RPMI7951 (cell line): ENCODE data around the gene UBE3D. TPM values are rescaled to one million over a fixed set of nuclear protein-coding genes. Genes with fewer than 3 reads are reported as not detected.
"Not testable (repeated sequence)": the region's sequence is repeated elsewhere in the genome, so short reads cannot be mapped to it uniquely, and the experiment has no call there.

ENCODE experiments used
- DNase-seq: peaks from one replicate; pipeline ENCODE4 v3.0.0-alpha.2; 2012; ENCODE audit warnings: low read depth
- total RNA-seq: library from RNA; depleted of rRNA; stranded (reverse); fragments of >200 nt; shearing (Covaris generic); gene quantifications from 2 replicates; pipeline ENCODE4 v1.2.3, GENCODE V29; 2014

UBE3D gene
- total RNA-seq, 1 experiment from 2014 or later = 5.2 TPM

DNA sequence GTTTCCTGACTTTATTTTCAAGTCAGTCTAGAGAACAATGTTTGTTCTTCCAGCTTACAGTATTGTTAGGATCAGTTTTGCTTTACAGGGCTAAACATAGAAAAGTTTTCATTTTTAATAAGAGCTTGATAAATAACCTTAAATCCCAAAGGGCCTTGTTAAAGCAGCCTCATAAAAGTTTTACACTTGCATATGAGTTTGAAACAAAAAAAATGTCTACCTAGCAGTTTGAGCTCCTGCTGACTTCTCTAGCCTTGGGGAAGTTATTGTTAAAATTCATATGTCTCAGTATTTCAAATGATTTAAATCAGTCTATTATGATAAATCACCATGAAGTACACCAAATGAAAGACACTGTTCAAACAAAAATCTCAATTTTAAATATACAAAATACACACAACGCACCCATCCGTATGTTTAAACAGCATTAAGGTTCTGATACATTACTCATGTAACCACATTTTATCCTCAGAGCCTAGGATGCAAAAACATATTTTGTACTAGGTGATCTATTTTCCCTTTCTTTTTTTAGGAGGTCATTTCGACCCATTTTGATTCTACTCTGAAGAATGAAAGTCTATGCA, 87.2 kb downstream of the UBE3D start:
- no peak for DNase-seq

DNA sequence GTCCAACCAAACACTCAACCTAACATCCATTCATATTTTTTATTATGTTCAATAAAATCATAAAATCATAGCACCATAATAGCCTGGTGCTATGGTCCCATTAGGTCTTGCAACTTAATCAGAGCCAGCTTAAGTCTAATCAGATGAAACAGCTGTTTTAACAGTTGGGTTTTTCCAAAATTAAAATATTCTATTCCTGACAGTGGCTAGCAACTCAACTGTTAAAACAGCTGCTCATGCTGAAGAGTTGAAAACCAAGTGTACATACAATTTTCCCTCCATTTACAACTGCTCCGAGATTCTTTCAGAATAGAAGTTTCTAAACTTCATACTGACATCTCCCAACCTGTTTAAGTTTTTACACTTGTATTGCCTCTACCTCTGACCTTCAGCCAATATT, 89.5 kb downstream of the UBE3D start:
- DNase-seq = no peak

- DNase-seq = no peak
Measured at GRCh38 chr6:82971877-82972460, 93.7 kb downstream of the UBE3D start.

- DNase-seq = no peak
Measured at GRCh38 chr6:82970839-82971238, 94.8 kb downstream of the UBE3D start.

DNA sequence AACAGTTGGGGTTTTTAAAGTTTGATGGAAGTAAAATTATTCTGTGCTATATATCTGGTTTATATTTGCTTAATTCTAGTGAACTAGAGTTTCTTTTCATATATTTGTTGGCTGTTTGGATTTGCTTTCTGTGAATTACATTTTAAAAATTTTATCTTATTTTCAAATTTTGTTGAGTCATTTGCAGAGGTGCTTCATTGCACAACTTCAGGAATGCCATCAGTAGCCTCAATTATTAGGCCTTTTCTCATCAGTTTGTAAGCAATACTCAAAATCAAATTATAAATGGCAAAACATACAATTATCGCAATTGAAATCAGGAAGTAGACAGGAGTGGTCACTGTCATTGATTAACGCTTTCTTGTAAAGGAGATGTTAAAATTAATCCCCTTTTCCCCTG, 96.9 kb downstream of the UBE3D start:
- DNase-seq = no peak

DNA sequence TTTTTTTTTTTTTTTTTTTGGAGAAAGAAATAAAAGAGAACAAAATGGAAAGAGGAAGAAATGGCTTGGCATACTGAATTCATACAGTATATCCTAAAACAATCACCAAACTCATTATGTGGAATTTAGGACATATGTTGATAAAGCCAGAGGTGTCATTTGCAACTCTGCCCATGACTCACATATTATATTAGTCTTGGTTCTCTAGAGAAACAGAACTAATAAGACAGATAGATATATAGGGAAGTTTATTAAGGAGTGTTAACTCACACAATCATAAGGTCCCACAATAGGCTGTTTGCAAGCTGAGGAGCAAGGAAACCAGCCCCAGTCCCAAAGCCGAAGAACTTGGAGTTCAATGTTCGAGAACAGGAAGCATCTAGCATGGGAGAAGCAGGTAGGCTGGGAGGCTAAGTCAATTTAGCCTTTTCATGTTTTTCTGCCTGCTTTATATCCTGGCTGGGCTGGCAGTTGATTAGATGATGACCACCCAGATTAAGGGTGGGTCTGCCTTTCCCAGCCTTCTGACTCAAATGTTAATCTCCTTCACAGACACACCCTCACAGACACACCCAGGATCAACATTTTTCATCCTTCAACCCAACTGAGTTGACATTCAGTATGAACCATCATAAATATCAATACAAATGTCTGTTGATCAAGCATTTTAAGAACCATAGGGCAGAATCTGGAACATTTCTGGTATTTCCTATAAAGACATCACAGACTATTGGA, 102.3 kb downstream of the UBE3D start:
- no peak for DNase-seq

DNA sequence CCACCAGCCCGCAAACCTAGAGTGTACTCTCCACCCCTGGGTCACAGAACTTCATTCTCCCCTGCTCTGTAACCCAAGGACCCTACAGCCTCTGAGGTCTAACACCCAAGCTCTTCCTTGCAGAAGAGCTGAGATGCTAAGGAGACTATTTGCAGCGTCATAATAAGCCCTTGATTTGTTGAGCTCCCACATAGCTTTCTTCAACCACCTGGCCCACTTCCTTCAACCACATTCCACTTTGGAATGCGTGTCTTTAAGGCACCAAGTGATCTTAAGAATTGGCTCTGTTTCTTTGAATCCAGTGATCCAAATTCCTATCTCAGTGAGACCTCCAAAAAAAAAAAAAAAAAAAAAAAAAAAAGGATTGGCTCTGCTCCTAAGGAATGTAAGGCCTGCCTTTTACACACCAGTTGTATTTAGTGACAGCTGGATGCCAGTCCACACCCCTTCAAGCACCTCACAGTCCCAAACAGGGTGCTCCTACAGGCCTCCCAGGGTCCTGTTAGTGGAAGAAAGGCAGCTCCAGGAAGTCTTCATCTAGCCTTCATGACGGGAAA, 106.2 kb downstream of the UBE3D start:
- peak; percentile 69 for DNase-seq

GRCh38 chr6:82958551-82958950, 107.1 kb downstream of the UBE3D start:
- DNase-seq = no peak

GRCh38 chr6:82957868-82958245, 107.8 kb downstream of the UBE3D start:
- DNase-seq = no peak

- DNase-seq = no peak
Measured at GRCh38 chr6:82957171-82957867, 108.3 kb downstream of the UBE3D start.

GRCh38 chr6:82955841-82956240, 109.8 kb downstream of the UBE3D start:
- peak; percentile 68 for DNase-seq

DNA sequence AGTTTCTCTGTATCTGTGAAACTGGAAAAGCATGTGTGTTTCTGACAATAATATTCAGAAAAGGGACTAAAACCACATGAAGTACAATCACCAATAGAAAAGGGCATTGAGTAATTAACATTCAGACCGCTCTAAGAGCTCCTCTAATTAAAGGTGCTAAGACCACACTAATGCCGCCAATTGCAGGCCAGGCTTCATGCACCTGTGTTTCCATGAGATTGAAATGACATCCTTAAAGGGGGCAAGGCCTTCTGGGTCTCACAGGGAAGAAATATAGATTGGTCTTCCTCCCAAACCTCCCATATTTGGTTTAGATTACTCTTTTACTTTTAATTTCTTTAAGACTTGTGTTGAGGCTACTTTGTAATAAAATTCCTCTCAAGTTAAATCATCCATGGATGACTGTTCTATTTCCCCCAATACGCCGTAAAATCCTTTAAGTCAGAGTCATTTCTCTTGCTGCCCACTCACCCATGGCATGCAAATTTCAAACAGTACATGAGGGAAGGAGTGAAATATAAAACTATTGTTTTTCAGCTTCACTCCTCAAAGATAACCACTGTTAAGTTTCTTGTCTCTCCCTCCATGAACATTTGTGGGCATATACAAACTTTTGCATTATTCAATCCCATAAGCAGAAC, 110.6 kb downstream of the UBE3D start:
- peak; percentile 47 for DNase-seq

DNA sequence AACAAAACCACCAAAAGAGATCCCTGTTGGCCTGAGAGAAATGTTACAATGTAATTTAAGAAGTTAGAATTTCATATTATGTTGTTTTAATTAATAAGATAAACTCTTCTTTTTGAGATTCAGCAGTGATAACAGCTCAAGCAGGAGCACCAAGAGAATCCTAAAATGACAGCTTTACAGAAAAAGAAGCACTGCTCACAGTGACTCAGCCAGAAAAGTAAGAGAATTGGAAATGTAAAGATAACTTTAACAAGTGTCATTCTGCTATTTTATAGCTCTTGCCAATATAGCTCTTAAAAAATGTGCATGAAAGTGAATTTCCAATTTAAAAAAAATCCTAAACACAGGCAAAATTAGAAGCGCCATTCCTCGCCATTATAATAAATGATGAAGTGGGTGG, 111.3 kb downstream of the UBE3D start:
- DNase-seq = no peak

- no peak for DNase-seq
Measured at GRCh38 chr6:82953871-82954270, 111.8 kb downstream of the UBE3D start.

DNA sequence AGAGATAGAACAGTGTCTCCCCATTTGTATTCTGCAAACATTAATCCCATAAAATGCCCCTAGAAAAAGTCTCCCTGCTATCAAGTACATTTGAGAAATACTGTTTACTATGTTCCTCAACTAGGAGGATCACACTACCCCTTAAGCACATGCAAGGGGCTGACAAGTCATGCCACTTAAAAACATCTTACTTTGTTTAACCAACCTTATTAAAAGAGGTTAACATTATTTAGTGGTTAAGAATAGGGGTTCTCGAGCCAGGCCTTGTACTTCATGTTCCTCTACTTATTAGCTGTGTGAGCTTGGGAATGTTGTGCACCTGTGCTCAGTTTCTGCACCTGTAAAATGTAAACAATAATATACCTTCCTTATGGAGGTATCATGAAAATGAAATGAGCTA, 113.7 kb downstream of the UBE3D start:
- no peak for DNase-seq

DNA sequence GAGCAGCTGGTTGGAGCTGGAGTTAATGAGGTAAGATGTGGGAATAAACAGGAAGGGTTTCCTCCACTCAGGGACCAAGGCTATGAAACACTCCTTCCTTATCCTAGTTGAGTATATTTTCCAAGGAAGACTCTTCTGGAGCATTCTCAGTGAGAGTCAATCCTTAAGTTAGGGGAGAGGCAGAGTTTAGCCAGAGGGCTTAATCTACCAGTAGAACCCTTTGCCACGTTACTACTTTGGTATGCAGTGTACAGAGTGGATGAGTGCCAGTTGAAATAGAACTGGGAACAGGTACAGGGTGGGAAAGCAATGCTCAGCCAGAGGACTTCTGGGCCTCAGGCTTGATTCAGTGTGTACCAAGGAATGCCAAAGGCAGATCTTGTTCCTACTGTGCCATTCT, 114.3 kb downstream of the UBE3D start:
- DNase-seq = peak; percentile 82

- DNase-seq = not testable (repeated sequence)
Measured at GRCh38 chr6:82930915-82931314, 134.7 kb downstream of the UBE3D start.

DNA sequence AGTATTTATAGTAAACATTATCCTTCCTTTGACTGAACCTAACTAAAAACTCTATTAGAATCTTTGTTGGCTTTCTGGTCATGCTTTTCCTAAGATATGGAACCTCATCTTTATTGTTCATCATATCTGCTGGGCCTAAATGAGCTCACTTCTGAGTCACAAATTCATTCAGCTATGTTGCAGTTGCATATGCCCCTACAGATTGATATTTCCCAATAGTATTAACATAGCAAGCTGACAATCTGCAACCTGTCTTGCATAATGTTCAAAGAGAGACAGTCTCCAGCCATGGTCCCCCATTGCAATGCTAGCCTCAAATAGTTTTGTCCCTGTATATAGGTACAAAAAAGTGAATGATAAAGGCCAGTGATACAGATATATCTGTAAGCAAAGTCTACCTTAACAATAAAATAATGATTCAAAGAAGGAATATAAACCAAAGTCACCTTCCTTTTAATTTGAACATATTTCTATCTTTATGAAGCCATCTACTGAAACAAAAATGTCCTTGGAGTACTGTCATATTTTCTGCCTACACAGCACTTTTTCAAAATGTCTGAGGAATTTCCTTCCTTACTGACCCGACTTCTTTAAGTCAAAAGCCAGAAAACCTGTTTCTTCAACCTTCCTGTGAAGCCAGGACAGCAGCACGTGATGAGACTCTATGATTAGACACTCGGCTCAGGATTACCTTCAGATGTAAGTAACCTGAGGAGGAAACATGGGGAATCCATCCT, 140.7 kb downstream of the UBE3D start:
- no peak for DNase-seq

DNA sequence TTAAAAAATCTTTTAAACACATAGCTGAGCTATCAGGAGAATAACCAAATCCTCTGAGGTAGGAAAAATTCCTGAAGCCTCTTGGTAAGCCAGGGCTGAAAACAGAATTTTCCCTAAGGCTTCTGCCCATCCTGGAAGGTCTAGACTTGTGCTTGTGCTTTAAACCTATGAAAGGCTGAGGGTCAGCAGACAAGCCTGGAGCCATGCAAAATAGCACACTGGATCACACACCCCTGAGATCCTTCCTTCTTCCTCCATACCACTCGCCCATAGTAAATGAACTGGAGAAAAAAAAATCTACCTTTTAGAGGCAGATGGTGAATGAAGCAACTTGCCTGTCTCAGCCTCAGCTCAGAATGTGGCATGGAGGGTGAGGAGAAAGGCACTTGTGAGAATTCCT, 144.4 kb downstream of the UBE3D start:
- DNase-seq = no peak

GRCh38 chr6:82917346-82918064, 148.1 kb downstream of the UBE3D start:
- no peak for DNase-seq

GRCh38 chr6:82915666-82916065, 150.0 kb downstream of the UBE3D start:
- no peak for DNase-seq
